ENCODE measurements around the gene TSGA10.

The TSGA10 gene, protein sequence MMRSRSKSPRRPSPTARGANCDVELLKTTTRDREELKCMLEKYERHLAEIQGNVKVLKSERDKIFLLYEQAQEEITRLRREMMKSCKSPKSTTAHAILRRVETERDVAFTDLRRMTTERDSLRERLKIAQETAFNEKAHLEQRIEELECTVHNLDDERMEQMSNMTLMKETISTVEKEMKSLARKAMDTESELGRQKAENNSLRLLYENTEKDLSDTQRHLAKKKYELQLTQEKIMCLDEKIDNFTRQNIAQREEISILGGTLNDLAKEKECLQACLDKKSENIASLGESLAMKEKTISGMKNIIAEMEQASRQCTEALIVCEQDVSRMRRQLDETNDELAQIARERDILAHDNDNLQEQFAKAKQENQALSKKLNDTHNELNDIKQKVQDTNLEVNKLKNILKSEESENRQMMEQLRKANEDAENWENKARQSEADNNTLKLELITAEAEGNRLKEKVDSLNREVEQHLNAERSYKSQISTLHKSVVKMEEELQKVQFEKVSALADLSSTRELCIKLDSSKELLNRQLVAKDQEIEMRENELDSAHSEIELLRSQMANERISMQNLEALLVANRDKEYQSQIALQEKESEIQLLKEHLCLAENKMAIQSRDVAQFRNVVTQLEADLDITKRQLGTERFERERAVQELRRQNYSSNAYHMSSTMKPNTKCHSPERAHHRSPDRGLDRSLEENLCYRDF

DNA sequence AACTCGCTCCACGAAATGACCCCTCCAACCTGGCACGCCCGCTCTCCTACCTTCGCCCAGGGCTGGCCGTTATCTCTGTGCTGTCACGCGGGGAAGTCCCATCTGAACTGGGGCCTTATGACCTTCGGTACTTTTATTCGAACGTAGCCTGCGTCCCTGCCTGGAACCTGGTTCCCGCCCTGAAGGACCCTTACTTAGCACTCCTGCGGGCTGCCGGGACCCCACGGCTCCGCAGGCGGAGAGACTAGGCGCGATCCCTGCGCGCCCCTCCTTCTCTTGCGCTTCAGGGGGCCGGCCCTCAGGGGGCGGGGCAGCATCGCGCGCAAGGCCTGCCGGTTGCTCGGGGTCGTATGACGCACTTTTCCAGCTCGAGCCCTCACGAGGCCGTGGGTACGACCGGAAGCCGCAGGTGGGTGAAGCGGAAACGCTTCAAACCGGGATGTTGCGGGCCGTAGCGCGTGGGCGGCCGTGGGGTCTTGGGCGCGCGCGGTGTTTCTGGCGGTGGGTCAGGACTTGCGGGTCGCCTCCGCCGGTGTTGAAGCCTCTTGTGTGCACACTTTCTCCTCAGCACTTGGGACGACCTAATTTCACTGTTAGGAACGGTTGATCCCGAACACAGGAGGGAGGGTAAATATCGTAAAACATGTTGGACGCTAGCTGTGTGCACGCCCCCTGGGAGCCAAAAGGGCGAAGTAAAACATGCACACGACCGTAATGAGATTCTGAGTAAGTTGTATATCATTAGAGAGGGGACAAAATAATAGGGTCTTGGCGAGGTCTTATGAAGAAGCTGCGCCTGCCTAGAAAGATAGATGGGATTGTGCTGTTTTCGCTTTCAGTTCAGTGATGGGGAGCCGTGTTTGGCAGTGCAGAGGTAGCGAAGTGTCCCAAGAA is at the start of gene TSGA10, which contains the start of gene LIPT1:
Gene TSGA10, minus strand, starts transcription at position 300 of the 894 bp plus-strand sequence. CDS start 45,503 bp downstream, outside the sequence.
Gene LIPT1, plus strand, starts transcription at position 325 of the 894 bp plus-strand sequence. CDS start 6,991 bp downstream, outside the sequence.
- POLR2A ChIA-PET = interaction anchor here (1.1 to 5.8 kb wide), 8 partner anchors 13 to 182 kb away, joined by 3 to 58 read pairs (median 4); partner anchors contain the start of genes C2orf15, EIF5B, MITD1 and MRPL30
- CTCF ChIA-PET = interaction anchor here (1.1 to 1.7 kb wide), 2 partner anchors 12 to 182 kb away, joined by 3 to 4 read pairs; partner anchors contain the start of gene EIF5B
- Histone ChIP-seq H3K4me3 (ENCODE audit: low read depth, low read length) (peak within 1 kb of the TSS; percentile 63), H3K9me3 (ENCODE audit: control insufficient read depth, insufficient read depth, low read depth, low read length) (no peaks in the 10 kb centered on the region), H3K36me3 (ENCODE audit: control insufficient read depth in 2 of 2, insufficient read depth in 1 of 2, low read length in 2 of 2) (peaks cover 0 to 20% of the 10 kb centered on the region in 2 experiments; a peak in 2 of 3 replicates), H3K27ac (ENCODE audit: extremely low read depth, low read depth, low read length) (peak within 1 kb of the TSS; percentile 71), H3K4me1 (ENCODE audit: control insufficient read depth, insufficient read depth, low read length) (peaks cover 3% of the 10 kb centered on the region; the same call in 1 of the 2 replicates)
- TF ChIP-seq ZSCAN30 (tag by site-specific recombination; IDR thresholded peaks at IDR 0.05) (peak; percentile 31; the same call in 1 of the 2 replicates), PRDM1 (tag by site-specific recombination; IDR thresholded peaks at IDR 0.05) (peak; percentile 12; the same call in 1 of the 2 replicates), OSR2 (tag by site-specific recombination; IDR thresholded peaks at IDR 0.05) (no peak), ZNF23 (tag by site-specific recombination; IDR thresholded peaks at IDR 0.05; ENCODE audit: borderline replicate concordance) (no peak), ZBTB20 (tag by site-specific recombination; IDR thresholded peaks at IDR 0.05) (0 out of 2 replicates have a peak, but pooled peaks have one; percentile 34), ZNF76 (tag by site-specific recombination; IDR thresholded peaks at IDR 0.05; ENCODE audit: borderline replicate concordance, low read depth) (peak; percentile 88), ZXDB (tag by site-specific recombination; IDR thresholded peaks at IDR 0.05) (peak; percentile 71), GLI4 (tag by site-specific recombination; IDR thresholded peaks at IDR 0.05) (peak; percentile 57; the same call in 1 of the 2 replicates), ZNF610 (tag by site-specific recombination; IDR thresholded peaks at IDR 0.05; ENCODE audit: borderline replicate concordance) (peak; percentile 23; the same call in 1 of the 2 replicates), ZBTB17 (tag by site-specific recombination; IDR thresholded peaks at IDR 0.05) (peak; percentile 67; the same call in 1 of the 2 replicates), ZBTB21 (tag by site-specific recombination; IDR thresholded peaks at IDR 0.05) (peak; percentile 91), ZNF843 (tag by site-specific recombination; IDR thresholded peaks at IDR 0.05) (0 out of 2 replicates have a peak, but pooled peaks have one; percentile 39), BCL11B (tag by site-specific recombination; IDR thresholded peaks at IDR 0.05; ENCODE audit: low read depth) (no peak), ZNF785 (tag by site-specific recombination; IDR thresholded peaks at IDR 0.05) (peak; percentile 41; the same call in 1 of the 2 replicates), ZIC2 (tag by site-specific recombination; IDR thresholded peaks at IDR 0.05) (peak; percentile 78), GLIS2 (tag by site-specific recombination; IDR thresholded peaks at IDR 0.05) (peak; percentile 97), SP2 (tag by site-specific recombination; IDR thresholded peaks at IDR 0.05) (peak; percentile 90), ZNF350 (tag by site-specific recombination; IDR thresholded peaks at IDR 0.05) (no peak), TRIM28 (IDR thresholded peaks at IDR 0.05; ENCODE audit: borderline replicate concordance, low read length) (peak; percentile 76; the same call in 1 of the 2 replicates), ZNF341 (tag by site-specific recombination; IDR thresholded peaks at IDR 0.05; ENCODE audit: low read depth) (no peak), ZNF292 (tag by site-specific recombination; IDR thresholded peaks at IDR 0.05; ENCODE audit: borderline replicate concordance, low read depth) (no peak), KLF1 (tag by site-specific recombination; IDR thresholded peaks at IDR 0.05) (peak; percentile 38; the same call in 1 of the 2 replicates)
- TF ChIP-seq, protein P1, sequence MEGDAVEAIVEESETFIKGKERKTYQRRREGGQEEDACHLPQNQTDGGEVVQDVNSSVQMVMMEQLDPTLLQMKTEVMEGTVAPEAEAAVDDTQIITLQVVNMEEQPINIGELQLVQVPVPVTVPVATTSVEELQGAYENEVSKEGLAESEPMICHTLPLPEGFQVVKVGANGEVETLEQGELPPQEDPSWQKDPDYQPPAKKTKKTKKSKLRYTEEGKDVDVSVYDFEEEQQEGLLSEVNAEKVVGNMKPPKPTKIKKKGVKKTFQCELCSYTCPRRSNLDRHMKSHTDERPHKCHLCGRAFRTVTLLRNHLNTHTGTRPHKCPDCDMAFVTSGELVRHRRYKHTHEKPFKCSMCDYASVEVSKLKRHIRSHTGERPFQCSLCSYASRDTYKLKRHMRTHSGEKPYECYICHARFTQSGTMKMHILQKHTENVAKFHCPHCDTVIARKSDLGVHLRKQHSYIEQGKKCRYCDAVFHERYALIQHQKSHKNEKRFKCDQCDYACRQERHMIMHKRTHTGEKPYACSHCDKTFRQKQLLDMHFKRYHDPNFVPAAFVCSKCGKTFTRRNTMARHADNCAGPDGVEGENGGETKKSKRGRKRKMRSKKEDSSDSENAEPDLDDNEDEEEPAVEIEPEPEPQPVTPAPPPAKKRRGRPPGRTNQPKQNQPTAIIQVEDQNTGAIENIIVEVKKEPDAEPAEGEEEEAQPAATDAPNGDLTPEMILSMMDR (tag by site-specific recombination; IDR thresholded peaks at IDR 0.05) = peak; percentile 79
- TF ChIP-seq, protein P2, sequence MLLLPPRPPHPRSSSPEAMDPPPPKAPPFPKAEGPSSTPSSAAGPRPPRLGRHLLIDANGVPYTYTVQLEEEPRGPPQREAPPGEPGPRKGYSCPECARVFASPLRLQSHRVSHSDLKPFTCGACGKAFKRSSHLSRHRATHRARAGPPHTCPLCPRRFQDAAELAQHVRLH (tag by site-specific recombination; IDR thresholded peaks at IDR 0.05) = peak; percentile 76
- TF ChIP-seq, protein P3, sequence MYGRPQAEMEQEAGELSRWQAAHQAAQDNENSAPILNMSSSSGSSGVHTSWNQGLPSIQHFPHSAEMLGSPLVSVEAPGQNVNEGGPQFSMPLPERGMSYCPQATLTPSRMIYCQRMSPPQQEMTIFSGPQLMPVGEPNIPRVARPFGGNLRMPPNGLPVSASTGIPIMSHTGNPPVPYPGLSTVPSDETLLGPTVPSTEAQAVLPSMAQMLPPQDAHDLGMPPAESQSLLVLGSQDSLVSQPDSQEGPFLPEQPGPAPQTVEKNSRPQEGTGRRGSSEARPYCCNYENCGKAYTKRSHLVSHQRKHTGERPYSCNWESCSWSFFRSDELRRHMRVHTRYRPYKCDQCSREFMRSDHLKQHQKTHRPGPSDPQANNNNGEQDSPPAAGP (tag by site-specific recombination; IDR thresholded peaks at IDR 0.05) = peak; percentile 80; the same call in 1 of the 2 replicates
- TF ChIP-seq, protein P4, sequence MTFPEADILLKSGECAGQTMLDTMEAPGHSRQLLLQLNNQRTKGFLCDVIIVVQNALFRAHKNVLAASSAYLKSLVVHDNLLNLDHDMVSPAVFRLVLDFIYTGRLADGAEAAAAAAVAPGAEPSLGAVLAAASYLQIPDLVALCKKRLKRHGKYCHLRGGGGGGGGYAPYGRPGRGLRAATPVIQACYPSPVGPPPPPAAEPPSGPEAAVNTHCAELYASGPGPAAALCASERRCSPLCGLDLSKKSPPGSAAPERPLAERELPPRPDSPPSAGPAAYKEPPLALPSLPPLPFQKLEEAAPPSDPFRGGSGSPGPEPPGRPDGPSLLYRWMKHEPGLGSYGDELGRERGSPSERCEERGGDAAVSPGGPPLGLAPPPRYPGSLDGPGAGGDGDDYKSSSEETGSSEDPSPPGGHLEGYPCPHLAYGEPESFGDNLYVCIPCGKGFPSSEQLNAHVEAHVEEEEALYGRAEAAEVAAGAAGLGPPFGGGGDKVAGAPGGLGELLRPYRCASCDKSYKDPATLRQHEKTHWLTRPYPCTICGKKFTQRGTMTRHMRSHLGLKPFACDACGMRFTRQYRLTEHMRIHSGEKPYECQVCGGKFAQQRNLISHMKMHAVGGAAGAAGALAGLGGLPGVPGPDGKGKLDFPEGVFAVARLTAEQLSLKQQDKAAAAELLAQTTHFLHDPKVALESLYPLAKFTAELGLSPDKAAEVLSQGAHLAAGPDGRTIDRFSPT (tag by site-specific recombination; IDR thresholded peaks at IDR 0.05) = peak; percentile 97
- TF ChIP-seq, protein P5, sequence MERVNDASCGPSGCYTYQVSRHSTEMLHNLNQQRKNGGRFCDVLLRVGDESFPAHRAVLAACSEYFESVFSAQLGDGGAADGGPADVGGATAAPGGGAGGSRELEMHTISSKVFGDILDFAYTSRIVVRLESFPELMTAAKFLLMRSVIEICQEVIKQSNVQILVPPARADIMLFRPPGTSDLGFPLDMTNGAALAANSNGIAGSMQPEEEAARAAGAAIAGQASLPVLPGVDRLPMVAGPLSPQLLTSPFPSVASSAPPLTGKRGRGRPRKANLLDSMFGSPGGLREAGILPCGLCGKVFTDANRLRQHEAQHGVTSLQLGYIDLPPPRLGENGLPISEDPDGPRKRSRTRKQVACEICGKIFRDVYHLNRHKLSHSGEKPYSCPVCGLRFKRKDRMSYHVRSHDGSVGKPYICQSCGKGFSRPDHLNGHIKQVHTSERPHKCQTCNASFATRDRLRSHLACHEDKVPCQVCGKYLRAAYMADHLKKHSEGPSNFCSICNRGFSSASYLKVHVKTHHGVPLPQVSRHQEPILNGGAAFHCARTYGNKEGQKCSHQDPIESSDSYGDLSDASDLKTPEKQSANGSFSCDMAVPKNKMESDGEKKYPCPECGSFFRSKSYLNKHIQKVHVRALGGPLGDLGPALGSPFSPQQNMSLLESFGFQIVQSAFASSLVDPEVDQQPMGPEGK (tag by site-specific recombination; IDR thresholded peaks at IDR 0.05) = peak; percentile 82
